Measurements from ENCODE around the gene E2F4. TPM values are rescaled to one million over a fixed set of nuclear protein-coding genes. Genes with fewer than 3 reads are reported as not detected.

Gene E2F4
- total RNA-seq, 1 experiment from 2014 or later = 96.0 TPM

DNA sequence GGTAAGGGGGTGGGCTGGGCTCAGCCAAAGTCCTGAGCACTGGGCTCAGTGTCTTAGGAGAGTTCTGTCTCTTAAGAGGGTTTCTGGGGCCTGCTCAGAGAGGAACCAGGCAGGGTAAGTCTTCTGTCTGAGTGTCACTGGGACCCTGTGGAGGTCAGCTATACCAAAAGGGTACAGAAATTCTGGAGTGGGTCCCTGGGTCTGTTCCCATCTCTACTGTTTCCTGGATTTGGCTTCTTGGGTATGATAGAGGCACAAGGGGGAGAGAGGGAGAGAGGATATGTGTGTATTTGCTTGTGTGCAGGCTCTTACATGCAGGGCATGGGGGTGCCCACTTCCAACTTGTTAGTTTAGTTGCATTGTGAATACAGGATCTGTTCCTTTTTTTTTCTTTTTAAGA lies 1.6 kb downstream of the E2F4 start:
- TF ChIP-seq EZH2 (IDR thresholded peaks at IDR 0.05; ENCODE audit: borderline replicate concordance, low read depth, low read length, poor library complexity, severe bottlenecking) = no peak
- TF ChIP-seq, protein P1, sequence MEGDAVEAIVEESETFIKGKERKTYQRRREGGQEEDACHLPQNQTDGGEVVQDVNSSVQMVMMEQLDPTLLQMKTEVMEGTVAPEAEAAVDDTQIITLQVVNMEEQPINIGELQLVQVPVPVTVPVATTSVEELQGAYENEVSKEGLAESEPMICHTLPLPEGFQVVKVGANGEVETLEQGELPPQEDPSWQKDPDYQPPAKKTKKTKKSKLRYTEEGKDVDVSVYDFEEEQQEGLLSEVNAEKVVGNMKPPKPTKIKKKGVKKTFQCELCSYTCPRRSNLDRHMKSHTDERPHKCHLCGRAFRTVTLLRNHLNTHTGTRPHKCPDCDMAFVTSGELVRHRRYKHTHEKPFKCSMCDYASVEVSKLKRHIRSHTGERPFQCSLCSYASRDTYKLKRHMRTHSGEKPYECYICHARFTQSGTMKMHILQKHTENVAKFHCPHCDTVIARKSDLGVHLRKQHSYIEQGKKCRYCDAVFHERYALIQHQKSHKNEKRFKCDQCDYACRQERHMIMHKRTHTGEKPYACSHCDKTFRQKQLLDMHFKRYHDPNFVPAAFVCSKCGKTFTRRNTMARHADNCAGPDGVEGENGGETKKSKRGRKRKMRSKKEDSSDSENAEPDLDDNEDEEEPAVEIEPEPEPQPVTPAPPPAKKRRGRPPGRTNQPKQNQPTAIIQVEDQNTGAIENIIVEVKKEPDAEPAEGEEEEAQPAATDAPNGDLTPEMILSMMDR (conservative IDR thresholded peaks at IDR 0.05; ENCODE audit: low read depth, low read length) = no peak
- intact Hi-C loops (cut with micrococcal nuclease; ENCODE audit: unreplicated experiment) = no loop called here
- peaks cover 18% of the 10 kb centered on the region for H3K4me1 ChIP-seq (ENCODE audit: insufficient read depth, low read length, poor library complexity, severe bottlenecking)
- ChIA-PET CTCF (no interaction called here), POLR2A (ENCODE audit: low non-redundant PET) (no interaction called here)
- peak overlapping the region; percentile 98 for H3K4me3 ChIP-seq (ENCODE audit: low read depth, low read length, poor library complexity, severe bottlenecking)
- BruUV-seq (replicated peaks) = no TSS peak
- no peaks in the 10 kb centered on the region for H3K9me3 ChIP-seq (ENCODE audit: low read depth, low read length, poor library complexity, severe bottlenecking)
- DNase-seq (ENCODE audit: low spot score) = no peak
- no peaks in the 10 kb centered on the region for H3K27me3 ChIP-seq (replicated peaks; ENCODE audit: insufficient read depth, low read depth, low read length, poor library complexity)
- H3K36me3 ChIP-seq (ENCODE audit: insufficient read depth, low read length, poor library complexity, severe bottlenecking) = peaks cover 49% of the 10 kb centered on the region
- peak overlapping the region; percentile 85 for H3K27ac ChIP-seq (ENCODE audit: low read depth, low read length, poor library complexity, severe bottlenecking)

DNA sequence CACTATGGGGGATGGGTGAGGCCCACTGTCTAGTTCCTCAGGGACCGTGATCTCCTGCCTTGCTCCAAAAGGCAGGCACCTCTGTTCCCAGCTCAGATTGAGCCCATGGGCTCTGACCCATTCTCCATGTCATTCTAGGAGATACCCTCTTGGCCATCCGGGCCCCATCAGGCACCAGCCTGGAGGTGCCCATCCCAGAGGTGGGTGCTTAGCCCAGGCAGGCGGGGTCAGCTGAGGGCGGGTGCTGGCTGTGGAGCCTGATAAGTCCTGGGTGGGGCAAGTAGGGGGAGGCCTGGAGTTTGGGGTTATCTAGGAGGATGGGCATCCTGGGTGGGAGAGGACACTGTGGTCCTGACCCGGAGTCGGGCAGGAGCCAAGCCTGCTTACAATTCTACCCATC lies 2.3 kb downstream of the E2F4 start:
- ChIA-PET CTCF (no interaction called here), POLR2A (ENCODE audit: low non-redundant PET) (no interaction called here)
- intact Hi-C loops (cut with micrococcal nuclease; ENCODE audit: unreplicated experiment) = no loop called here
- H3K4me3 ChIP-seq (ENCODE audit: low read depth, low read length, poor library complexity, severe bottlenecking) = no peak overlapping the region
- H3K36me3 ChIP-seq (ENCODE audit: insufficient read depth, low read length, poor library complexity, severe bottlenecking) = peaks cover 52% of the 10 kb centered on the region
- TF ChIP-seq, protein P1 (conservative IDR thresholded peaks at IDR 0.05; ENCODE audit: low read depth, low read length) = no peak
- no peak for TF ChIP-seq EZH2 (IDR thresholded peaks at IDR 0.05; ENCODE audit: borderline replicate concordance, low read depth, low read length, poor library complexity, severe bottlenecking)
- H3K27me3 ChIP-seq (replicated peaks; ENCODE audit: insufficient read depth, low read depth, low read length, poor library complexity) = no peaks in the 10 kb centered on the region
- DNase-seq (ENCODE audit: low spot score) = no peak
- H3K27ac ChIP-seq (ENCODE audit: low read depth, low read length, poor library complexity, severe bottlenecking) = no peak overlapping the region
- no TSS peak for BruUV-seq (replicated peaks)
- H3K4me1 ChIP-seq (ENCODE audit: insufficient read depth, low read length, poor library complexity, severe bottlenecking) = peaks cover 18% of the 10 kb centered on the region
- no peaks in the 10 kb centered on the region for H3K9me3 ChIP-seq (ENCODE audit: low read depth, low read length, poor library complexity, severe bottlenecking)

DNA sequence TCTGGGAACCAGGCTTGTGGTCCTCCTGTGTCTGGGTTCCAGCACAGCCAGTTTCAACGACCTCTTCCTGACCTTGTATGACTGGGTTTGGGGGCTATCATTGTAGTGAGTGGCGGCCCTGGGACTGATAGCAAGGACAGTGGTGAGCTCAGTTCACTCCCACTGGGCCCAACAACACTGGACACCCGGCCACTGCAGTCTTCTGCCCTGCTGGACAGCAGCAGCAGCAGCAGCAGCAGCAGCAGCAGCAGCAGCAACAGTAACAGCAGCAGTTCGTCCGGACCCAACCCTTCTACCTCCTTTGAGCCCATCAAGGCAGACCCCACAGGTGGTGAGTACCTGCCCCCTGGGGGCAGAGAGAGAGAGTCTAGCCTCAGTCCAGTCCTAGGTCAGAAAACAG lies 3.7 kb downstream of the E2F4 start:
- TF ChIP-seq, protein P1 (conservative IDR thresholded peaks at IDR 0.05; ENCODE audit: low read depth, low read length) = no peak
- CTCF ChIA-PET = interaction anchor here (0.5 kb wide), 1 partner anchor 333 kb away, joined by 3 read pairs; the partner anchor contains the start of gene RIPOR1
- Histone ChIP-seq H3K4me3 (ENCODE audit: low read depth, low read length, poor library complexity, severe bottlenecking) (no peak overlapping the region), H3K36me3 (ENCODE audit: insufficient read depth, low read length, poor library complexity, severe bottlenecking) (peaks cover 52% of the 10 kb centered on the region), H3K27me3 (replicated peaks; ENCODE audit: insufficient read depth, low read depth, low read length, poor library complexity) (no peaks in the 10 kb centered on the region), H3K27ac (ENCODE audit: low read depth, low read length, poor library complexity, severe bottlenecking) (no peak overlapping the region), H3K4me1 (ENCODE audit: insufficient read depth, low read length, poor library complexity, severe bottlenecking) (peaks cover 18% of the 10 kb centered on the region), H3K9me3 (ENCODE audit: low read depth, low read length, poor library complexity, severe bottlenecking) (no peaks in the 10 kb centered on the region)
- DNase-seq (ENCODE audit: low spot score) = no peak
- POLR2A ChIA-PET (ENCODE audit: low non-redundant PET) = no interaction called here
- no TSS peak for BruUV-seq (replicated peaks)
- intact Hi-C loops (cut with micrococcal nuclease; ENCODE audit: unreplicated experiment) = no loop called here

Measured in A673 (cell line).